Activated CD8-positive, alpha-beta T cell treated with anti-CD3 and anti-CD28 coated beads, Interleukin-2, amount 10 ng/mL, durations not matched to agents 7 days and 5 days (primary cell): ENCODE data around the gene HP1BP3. TPM values are rescaled to one million over a fixed set of nuclear protein-coding genes. Genes with fewer than 3 reads are reported as not detected.

Experiments
- ATAC-seq: fragments of 150-1000 bp; cut with Tn5 transposase; one replicate; pipeline ENCODE4 v1.10.0; 2021; ENCODE audit warnings: moderate library complexity
- CTCF ChIA-PET: fragments of 350-600 bp; sonication (Branson Sonifier 250); formaldehyde crosslinking; loops from one replicate; lab custom pipeline; 2021; ENCODE audit warnings: antibody characterized with exemption; lab: Charles Lee
- POLR2A ChIA-PET: fragments of 350-600 bp; sonication (Branson Sonifier 250); formaldehyde crosslinking; loops from one replicate; lab custom pipeline; 2021; ENCODE audit warnings: antibody characterized with exemption; lab: Charles Lee
- DNase-seq: peaks from one replicate; pipeline ENCODE4 v3.0.0-alpha.2; 2020
- H3K27ac Mint-ChIP-seq: one replicate; pipeline ENCODE4 v1.8.0; 2021; ENCODE audit warnings: mild to moderate bottlenecking, mixed read lengths
- H3K27me3 Mint-ChIP-seq: one replicate; pipeline ENCODE4 v1.8.0; 2021; ENCODE audit warnings: low read depth, mixed read lengths
- H3K36me3 Mint-ChIP-seq: one replicate; pipeline ENCODE4 v1.8.0; 2021; ENCODE audit warnings: low read depth, mixed read lengths
- H3K4me1 Mint-ChIP-seq: one replicate; pipeline ENCODE4 v1.8.0; 2021; ENCODE audit warnings: low read depth, mixed read lengths
- H3K4me3 Mint-ChIP-seq: one replicate; pipeline ENCODE4 v1.8.0; 2021; ENCODE audit warnings: mild to moderate bottlenecking, mixed read lengths
- H3K9me3 Mint-ChIP-seq: one replicate; pipeline ENCODE4 v1.8.0; 2022; ENCODE audit warnings: mixed read lengths; ENCODE audit not compliant: insufficient read depth
- total RNA-seq, 2 experiments: library from RNA; stranded (reverse); gene quantifications; one replicate each; pipeline ENCODE4 v1.2.3, GENCODE V29; 2021

The HP1BP3 gene
- total RNA-seq, 2 experiments from 2014 or later = 316 to 324 TPM

DNA sequence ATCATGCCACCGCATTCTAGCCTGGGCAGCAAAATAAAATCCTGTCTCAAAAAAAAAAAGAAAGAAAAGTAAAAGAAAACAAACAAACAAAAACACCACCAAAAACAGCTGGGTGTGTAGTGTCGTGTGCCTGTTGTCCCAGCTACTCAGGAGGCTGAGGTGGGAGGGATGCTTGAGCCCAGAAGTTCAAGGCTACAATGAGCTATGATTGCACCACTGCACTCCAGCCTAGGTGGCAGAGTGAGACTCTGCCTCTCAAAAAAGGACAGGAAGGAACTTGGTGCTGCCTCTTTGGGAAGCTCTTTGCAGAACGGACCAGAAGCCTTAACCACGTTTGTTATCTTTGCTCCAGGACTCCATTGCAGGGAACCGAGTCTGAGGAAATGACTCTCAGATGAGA lies 80.3 kb downstream of the HP1BP3 start:
- H3K4me3 Mint-ChIP-seq = no peak overlapping the region
- no peak for DNase-seq
- no peak for ATAC-seq
- H3K27ac Mint-ChIP-seq = no peak overlapping the region
- no peaks in the 10 kb centered on the region for H3K27me3 Mint-ChIP-seq
- H3K9me3 Mint-ChIP-seq = no peaks in the 10 kb centered on the region
- POLR2A ChIA-PET = interaction anchor here (0.6 to 1.0 kb wide), 2 partner anchors 18 to 80 kb away, joined by 3 read pairs; no protein-coding TSS in a partner anchor
- CTCF ChIA-PET = interaction anchor here (0.8 to 3.3 kb wide), 4 partner anchors 10 to 489 kb away, joined by 3 to 26 read pairs (median 3); no protein-coding TSS in a partner anchor
- no peaks in the 10 kb centered on the region for H3K4me1 Mint-ChIP-seq
- H3K36me3 Mint-ChIP-seq = no peaks in the 10 kb centered on the region

DNA sequence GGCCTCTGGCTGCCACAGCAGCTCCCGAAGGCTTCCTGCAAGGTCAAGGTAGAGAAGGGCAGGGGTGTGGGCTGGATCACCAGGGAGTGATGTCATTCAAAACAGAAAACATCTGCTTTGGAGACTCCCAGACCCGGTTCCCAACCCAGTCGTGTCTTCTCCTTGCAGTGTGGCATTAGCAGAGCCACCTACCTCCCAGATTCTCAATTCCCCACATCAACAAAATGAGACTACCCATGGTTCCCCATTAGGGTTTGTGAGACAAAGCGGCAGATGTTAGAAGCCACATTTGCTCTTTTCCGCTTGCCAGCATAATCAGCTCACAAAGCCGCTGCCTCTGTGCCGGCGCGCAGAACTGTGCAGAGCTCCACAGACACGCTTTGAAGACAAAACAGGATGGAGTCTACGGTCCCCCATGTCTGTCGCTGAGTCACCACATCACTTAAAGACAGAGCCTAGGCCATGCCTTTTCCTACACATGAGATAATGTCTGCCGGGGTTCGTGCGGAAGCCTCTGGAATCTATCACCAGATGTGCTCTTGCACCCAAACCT lies 81.8 kb downstream of the HP1BP3 start:
- POLR2A ChIA-PET = interaction anchor here (0.6 kb wide), 1 partner anchor 823 kb away, joined by 3 read pairs; the partner anchor contains the start of gene OTUD3
- H3K27me3 Mint-ChIP-seq = no peaks in the 10 kb centered on the region
- H3K4me3 Mint-ChIP-seq = no peak overlapping the region
- no peak overlapping the region for H3K27ac Mint-ChIP-seq
- H3K36me3 Mint-ChIP-seq = no peaks in the 10 kb centered on the region
- H3K9me3 Mint-ChIP-seq = no peaks in the 10 kb centered on the region
- no peak for ATAC-seq
- no peak for DNase-seq
- H3K4me1 Mint-ChIP-seq = no peaks in the 10 kb centered on the region
- CTCF ChIA-PET = interaction anchor here (2.0 kb wide), 1 partner anchor 490 kb away, joined by 4 read pairs; no protein-coding TSS in a partner anchor

DNA sequence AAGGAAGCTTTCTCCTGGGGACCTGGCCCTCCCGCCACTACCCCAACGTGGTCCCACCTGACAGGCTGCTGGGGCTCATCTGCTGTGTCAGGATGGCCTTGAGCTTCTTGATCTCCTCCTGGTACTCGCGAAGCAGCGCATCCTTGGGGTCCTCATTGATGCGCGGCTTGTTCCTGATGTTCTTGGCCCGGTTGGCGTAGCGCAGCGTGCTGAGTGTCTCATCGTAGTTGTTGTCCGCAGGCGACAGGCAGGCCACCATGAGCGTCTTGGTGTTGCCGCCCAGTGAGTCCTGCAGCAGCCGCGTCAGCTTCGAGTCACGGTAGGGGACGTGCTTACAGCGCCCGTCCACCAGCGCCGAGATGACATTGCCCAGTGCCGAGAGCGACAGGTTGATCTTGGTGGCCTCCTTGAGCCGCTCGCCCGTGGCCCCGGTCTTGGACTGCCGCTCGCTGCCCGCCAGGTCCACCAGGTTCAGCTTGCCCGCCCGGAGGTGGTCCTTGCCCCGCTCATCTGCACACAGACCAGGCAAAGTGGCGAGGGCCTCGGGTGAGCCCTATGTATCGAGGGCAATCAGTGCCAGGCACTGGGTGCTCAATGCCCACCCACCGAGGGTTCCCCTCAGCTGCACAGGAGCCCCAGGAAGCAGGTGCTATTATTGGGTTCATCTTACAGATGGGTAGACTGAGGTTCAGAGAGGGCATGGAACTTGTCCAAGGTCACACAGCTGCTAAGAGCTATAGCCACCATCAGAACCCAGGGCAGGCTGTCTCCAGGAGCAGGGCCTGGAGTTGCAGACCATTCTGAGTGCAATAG lies 82.5 kb downstream of the HP1BP3 start:
- ChIA-PET CTCF (interaction anchor here (2.0 kb wide), 1 partner anchor 490 kb away, joined by 4 read pairs; no protein-coding TSS in a partner anchor), POLR2A (interaction anchor here (0.6 kb wide), 1 partner anchor 823 kb away, joined by 3 read pairs; the partner anchor contains the start of gene OTUD3)
- Mint-ChIP-seq H3K36me3 (no peaks in the 10 kb centered on the region), H3K4me1 (no peaks in the 10 kb centered on the region), H3K4me3 (no peak overlapping the region), H3K9me3 (no peaks in the 10 kb centered on the region), H3K27me3 (no peaks in the 10 kb centered on the region), H3K27ac (no peak overlapping the region)
- ATAC-seq (no peak), DNase-seq (no peak)

DNA sequence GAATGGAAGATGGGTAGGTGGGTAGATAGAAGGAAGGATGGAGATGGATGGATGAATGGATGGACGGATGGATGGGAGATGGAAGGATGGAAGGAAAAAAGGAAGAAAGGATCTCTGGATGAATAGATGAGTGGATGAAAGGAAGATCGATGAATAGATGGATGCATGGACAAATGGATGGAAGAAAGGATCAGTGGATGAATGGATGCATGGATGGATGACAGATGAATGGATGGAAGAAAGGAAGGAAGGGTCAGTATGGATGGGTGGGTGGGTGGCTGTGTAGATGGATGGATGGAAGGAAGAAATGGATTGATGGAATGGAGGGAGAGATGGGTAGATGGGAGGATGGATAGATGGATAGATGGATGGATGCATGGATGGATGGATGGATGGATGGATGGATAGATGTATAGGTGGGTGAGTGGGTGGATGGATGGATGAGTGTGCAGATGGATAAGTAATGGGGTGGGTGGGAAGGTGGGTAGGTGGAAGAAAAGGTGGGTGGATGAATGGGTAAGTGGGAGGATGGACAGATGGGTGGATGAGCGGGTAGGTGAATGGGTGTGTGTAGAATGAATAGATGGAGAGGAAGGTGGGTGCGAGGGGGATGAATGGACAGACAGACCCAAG lies 83.9 kb downstream of the HP1BP3 start:
- H3K9me3 Mint-ChIP-seq = no peaks in the 10 kb centered on the region
- H3K36me3 Mint-ChIP-seq = no peaks in the 10 kb centered on the region
- H3K27ac Mint-ChIP-seq = no peak overlapping the region
- DNase-seq (no peak), ATAC-seq (no peak)
- ChIA-PET POLR2A (no interaction called here), CTCF (interaction anchor here (2.0 kb wide), 1 partner anchor 492 kb away, joined by 4 read pairs; no protein-coding TSS in a partner anchor)
- H3K27me3 Mint-ChIP-seq = no peaks in the 10 kb centered on the region
- H3K4me3 Mint-ChIP-seq = no peak overlapping the region
- H3K4me1 Mint-ChIP-seq = no peaks in the 10 kb centered on the region

DNA sequence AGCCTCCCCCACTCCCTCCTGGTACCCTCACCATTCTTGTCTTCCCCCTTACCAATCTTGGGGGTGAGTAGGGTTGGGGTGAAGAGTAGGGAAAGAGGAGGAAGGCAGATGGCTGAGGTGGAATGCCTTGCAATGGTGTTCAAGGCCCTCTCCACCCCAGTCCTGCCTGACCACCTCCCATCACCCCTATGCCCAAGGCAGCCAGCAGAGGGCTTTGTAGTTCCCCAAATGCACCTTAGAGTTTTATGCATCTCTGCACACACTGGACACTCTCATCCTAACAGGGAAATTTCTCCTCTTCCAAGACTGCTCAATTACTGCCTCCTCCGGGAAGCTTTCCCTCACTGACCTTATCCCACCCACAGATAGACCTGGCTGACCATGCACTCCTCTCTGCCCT lies 84.7 kb downstream of the HP1BP3 start:
- Mint-ChIP-seq H3K9me3 (no peaks in the 10 kb centered on the region), H3K27ac (no peak overlapping the region), H3K4me3 (no peak overlapping the region), H3K36me3 (no peaks in the 10 kb centered on the region), H3K4me1 (no peaks in the 10 kb centered on the region), H3K27me3 (no peaks in the 10 kb centered on the region)
- DNase-seq = no peak
- POLR2A ChIA-PET = no interaction called here
- no peak for ATAC-seq
- CTCF ChIA-PET = interaction anchor here (0.9 kb wide), 1 partner anchor 492 kb away, joined by 3 read pairs; no protein-coding TSS in a partner anchor

DNA sequence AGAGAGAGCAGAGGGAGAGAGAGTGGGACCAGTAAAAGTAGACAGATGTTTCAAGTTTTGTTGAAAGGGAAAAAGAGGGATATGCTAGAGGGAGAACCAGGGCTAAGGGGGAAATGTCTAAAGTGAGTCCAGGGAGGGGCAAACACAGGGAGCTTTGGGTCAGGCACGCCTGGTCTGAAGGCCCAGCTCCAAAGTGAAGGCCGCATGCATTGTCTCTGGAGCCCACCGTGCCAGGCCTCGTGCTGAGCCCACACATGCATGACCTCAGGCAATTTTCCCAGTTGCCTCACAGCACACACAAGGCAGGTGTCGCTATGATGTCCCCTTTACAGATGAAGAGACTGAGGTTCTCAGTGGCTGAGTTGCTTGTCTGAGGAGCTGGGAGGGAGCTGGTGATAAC lies 85.3 kb downstream of the HP1BP3 start:
- ATAC-seq (no peak), DNase-seq (no peak)
- H3K9me3 Mint-ChIP-seq = no peaks in the 10 kb centered on the region
- H3K36me3 Mint-ChIP-seq = no peaks in the 10 kb centered on the region
- H3K4me3 Mint-ChIP-seq = no peak overlapping the region
- CTCF ChIA-PET = interaction anchor here (0.8 to 0.9 kb wide), 3 partner anchors 23 to 493 kb away, joined by 3 read pairs; no protein-coding TSS in a partner anchor
- peaks cover 3% of the 10 kb centered on the region for H3K4me1 Mint-ChIP-seq
- H3K27me3 Mint-ChIP-seq = no peaks in the 10 kb centered on the region
- no peak overlapping the region for H3K27ac Mint-ChIP-seq
- POLR2A ChIA-PET = no interaction called here

DNA sequence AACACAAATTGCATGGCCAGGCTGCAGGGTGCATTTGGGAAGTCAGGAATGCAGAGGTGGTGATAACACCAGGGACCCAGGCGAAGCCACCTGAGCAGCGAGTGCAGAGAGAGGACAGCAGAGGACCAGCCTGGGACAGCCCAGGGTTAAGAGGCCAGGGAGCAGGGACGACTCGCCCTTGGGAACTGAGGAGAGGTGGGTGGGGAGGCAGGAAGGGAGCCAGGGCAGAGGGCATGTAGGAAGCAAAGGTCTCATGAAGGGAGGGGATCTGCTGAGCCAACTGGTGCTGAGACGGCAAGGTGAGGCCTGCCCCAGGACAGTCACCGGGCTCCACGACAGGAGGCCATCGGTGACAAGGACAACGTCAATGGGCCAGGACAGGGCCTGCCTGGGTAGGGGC lies 85.7 kb downstream of the HP1BP3 start:
- H3K4me1 Mint-ChIP-seq = peaks cover 7% of the 10 kb centered on the region
- H3K27me3 Mint-ChIP-seq = no peaks in the 10 kb centered on the region
- H3K9me3 Mint-ChIP-seq = no peaks in the 10 kb centered on the region
- ATAC-seq (no peak), DNase-seq (no peak)
- H3K36me3 Mint-ChIP-seq = no peaks in the 10 kb centered on the region
- H3K4me3 Mint-ChIP-seq = no peak overlapping the region
- H3K27ac Mint-ChIP-seq = no peak overlapping the region
- ChIA-PET CTCF (interaction anchor here (0.8 kb wide), 2 partner anchors 23 to 32 kb away, joined by 3 read pairs; no protein-coding TSS in a partner anchor), POLR2A (no interaction called here)

DNA sequence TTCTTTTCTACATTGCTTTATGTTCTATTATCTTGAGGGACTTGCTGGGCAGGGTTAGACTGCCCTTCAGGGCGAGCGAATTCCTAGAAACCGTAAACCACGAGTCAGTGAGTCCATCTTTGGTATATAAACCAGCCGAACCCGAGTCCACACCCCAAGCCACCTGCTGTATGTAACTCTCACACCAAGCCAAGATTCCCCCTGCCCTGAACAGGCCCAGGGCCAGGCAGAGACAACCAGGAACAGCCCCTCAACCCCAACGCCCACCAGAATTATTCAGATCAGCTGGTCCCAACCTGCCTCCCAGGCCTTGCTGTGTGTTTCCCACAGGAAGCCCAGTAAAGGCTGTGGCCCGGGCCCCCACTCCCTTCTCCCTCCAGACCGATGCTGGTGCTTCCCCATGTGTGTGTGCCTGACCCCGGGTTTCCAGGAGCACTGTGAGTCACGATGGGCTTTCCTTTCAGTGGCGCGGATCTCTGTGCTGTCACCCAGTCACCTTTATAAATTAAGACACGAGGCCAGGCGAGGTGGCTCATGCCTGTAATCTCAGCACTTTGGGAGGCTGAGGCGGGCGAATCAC lies 86.4 kb downstream of the HP1BP3 start:
- H3K4me3 Mint-ChIP-seq = no peak overlapping the region
- ChIA-PET POLR2A (no interaction called here), CTCF (no interaction called here)
- peaks cover 12% of the 10 kb centered on the region for H3K4me1 Mint-ChIP-seq
- ATAC-seq (no peak), DNase-seq (no peak)
- H3K27me3 Mint-ChIP-seq = no peaks in the 10 kb centered on the region
- H3K27ac Mint-ChIP-seq = no peak overlapping the region
- H3K36me3 Mint-ChIP-seq = no peaks in the 10 kb centered on the region
- H3K9me3 Mint-ChIP-seq = no peaks in the 10 kb centered on the region

DNA sequence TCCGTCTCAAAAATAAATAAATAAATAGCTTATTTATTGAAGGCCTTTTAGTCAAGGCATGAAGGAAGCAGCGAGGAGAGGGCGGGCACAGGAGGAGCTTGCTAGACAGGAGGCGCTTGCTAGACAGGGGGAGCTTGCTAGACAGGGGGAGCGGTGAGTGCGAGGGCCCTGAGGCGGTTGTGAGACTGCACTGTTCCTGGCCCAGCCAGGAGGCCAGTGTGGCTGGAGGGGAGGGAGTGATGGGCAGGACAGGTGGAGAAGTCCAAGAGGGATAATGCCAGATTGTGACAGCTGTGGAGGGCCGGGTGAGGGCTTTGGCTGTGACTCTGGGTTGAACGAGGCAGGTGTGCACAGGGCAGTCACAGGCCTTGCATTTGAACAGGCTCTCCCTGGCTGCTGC lies 87.5 kb downstream of the HP1BP3 start:
- ATAC-seq (no peak), DNase-seq (no peak)
- Mint-ChIP-seq H3K27me3 (peaks cover 3% of the 10 kb centered on the region), H3K27ac (no peak overlapping the region), H3K36me3 (no peaks in the 10 kb centered on the region), H3K4me3 (no peak overlapping the region), H3K9me3 (no peaks in the 10 kb centered on the region), H3K4me1 (peaks cover 12% of the 10 kb centered on the region)
- ChIA-PET POLR2A (no interaction called here), CTCF (no interaction called here)

DNA sequence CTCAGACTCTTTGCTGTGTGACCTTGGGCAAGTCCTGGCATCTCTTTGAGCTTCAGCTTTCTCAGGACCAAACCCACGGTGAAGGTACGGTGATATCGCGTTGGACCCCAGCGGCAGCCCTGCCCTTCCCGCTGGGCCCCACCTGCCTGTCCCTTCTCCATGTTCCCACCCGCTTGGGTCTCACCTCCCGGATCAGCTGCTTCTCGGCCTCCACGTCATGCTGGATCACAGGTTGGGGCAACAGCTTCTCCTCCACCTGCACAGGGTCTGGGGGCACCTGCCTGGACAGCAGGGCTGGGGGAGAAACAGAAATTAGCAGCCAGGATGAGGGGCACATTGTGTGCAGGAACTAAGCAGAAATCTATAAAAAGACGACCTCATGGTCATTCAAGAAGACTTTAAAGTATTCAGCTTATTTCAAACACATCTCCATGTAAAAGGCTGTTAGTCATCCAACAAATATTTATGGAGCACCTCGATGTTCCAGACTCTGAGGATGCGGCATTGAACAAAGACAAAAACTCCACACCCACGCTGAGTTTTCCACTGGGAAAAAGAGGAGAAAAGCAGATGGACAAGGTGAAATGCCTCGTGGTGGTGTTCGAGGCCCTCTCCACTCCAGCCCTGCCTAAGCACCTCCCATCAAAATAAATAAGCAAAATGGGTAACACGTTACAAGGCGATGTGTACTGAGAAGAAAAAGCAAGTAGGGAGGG lies 88.8 kb downstream of the HP1BP3 start:
- POLR2A ChIA-PET = no interaction called here
- Mint-ChIP-seq H3K4me1 (peaks cover 12% of the 10 kb centered on the region), H3K4me3 (no peak overlapping the region), H3K27ac (no peak overlapping the region), H3K27me3 (peaks cover 3% of the 10 kb centered on the region), H3K36me3 (no peaks in the 10 kb centered on the region), H3K9me3 (no peaks in the 10 kb centered on the region)
- DNase-seq = no peak
- CTCF ChIA-PET = interaction anchor here (2.0 to 5.5 kb wide), 3 partner anchors 9 to 496 kb away, joined by 15 to 72 read pairs (median 26); no protein-coding TSS in a partner anchor
- no peak for ATAC-seq

DNA sequence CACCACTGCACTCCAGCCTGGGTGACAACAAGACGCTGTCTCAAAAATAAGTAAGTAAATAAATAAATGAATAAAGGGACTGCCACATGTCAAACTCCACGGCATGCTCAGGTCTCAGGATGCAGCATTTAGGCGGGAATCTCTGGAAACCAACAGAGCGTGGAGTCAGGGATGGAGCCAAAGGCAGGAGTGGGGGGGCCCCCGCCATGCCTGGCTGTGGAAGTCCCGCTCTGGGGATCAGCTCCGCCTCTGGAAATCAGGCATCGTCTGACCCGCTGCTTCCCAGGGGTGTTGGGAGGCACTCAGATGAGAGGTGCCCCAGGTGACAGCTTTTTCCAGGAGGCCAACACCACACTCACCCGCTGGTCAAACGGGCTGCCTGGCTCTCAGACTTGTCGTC lies 89.5 kb downstream of the HP1BP3 start:
- ChIA-PET POLR2A (interaction anchor here (1.0 kb wide), 1 partner anchor 88 kb away, joined by 3 read pairs; no protein-coding TSS in a partner anchor), CTCF (interaction anchor here (1.0 to 5.5 kb wide), 16 partner anchors 10 to 497 kb away, joined by 3 to 72 read pairs (median 6); partner anchors contain the start of genes DDOST and HP1BP3)
- H3K9me3 Mint-ChIP-seq = no peaks in the 10 kb centered on the region
- DNase-seq (no peak), ATAC-seq (no peak)
- H3K27ac Mint-ChIP-seq = no peak overlapping the region
- H3K36me3 Mint-ChIP-seq = no peaks in the 10 kb centered on the region
- H3K4me1 Mint-ChIP-seq = peaks cover 12% of the 10 kb centered on the region
- H3K4me3 Mint-ChIP-seq = no peak overlapping the region
- peaks cover 3% of the 10 kb centered on the region for H3K27me3 Mint-ChIP-seq
